Mucosa of descending colon (tissue), 3 donors: ENCODE data around the gene NRL. TPM values are rescaled to one million over a fixed set of nuclear protein-coding genes. Genes with fewer than 3 reads are reported as not detected.
A peak's percentile ranks its signal among the peaks of the same experiment; 100 is the strongest.

Experiments used
- ATAC-seq: fragments of 200-7000 bp; cut with Tn5 transposase; one replicate; pipeline ENCODE4 v1.9.1; 2020; ENCODE audit warnings: mild to moderate bottlenecking, moderate library complexity
- DNase-seq, 3 donors: peaks; one replicate each; pipeline ENCODE4 v3.0.0-alpha.2; 2020
- H3K36me3 ChIP-seq: fragments of 200-600 bp; one replicate; pipeline ENCODE4 v1.8.0; 2021; ENCODE audit warnings: low read depth, mild to moderate bottlenecking
- H3K4me1 ChIP-seq: fragments of 200-600 bp; one replicate; pipeline ENCODE4 v1.8.0; 2021; ENCODE audit warnings: low read depth, mild to moderate bottlenecking
- H3K4me3 ChIP-seq: fragments of 200-600 bp; one replicate; pipeline ENCODE4 v1.8.0; 2021; ENCODE audit warnings: mild to moderate bottlenecking
- H3K9me3 ChIP-seq: fragments of 200-600 bp; one replicate; pipeline ENCODE4 v1.8.0; 2021; ENCODE audit warnings: mild to moderate bottlenecking
- CTCF ChIP-seq: fragments of 200-600 bp; IDR thresholded peaks from one replicate; pipeline ENCODE4 v1.8.0; 2022; ENCODE audit warnings: antibody characterized with exemption, mild to moderate bottlenecking
- intact Hi-C, 2 donors: fragments of 100-400 bp; cut with DNase I in 1 of 2; cut with micrococcal nuclease in 1 of 2; formaldehyde crosslinking; loops; one replicate each; pipeline versions ENCODE4 v1.11.0 to v1.11.1; 2022; cut with DNase I, micrococcal nuclease
- total RNA-seq, 3 donors: library from RNA; stranded (reverse); fragmentation: NEBNext Ultra II Directional in 2 of 3; extraction: Animal tissue kit (Norgen Biotek cat#: 25700) in 2 of 3; gene quantifications; one replicate each; pipeline versions ENCODE4 v1.2.1 to v1.2.4, GENCODE V29; 2021 to 2023
- donor health status: DM: no; HTN: no; CAD: no; lungs with moderate emphysema.
- donor health status: DM: no; HTN: no; CAD: no.
- donor health status: DM: no; HTN: yes; CAD: no.

Gene NRL
- total RNA-seq, 3 donors from 2014 or later, result 2.3 to 4.5 (median 2.8) TPM

GRCh38 chr14:24132061-24132685 is 17.4 kb upstream of the NRL start:
- intact Hi-C loops, result no loop called here
- ATAC-seq (no peak), DNase-seq (peak in 1 of 3 donors; percentile 65)
- no peak overlapping the region for H3K4me3 ChIP-seq
- H3K4me1 ChIP-seq, result peaks cover 6% of the 10 kb centered on the region
- no peaks in the 10 kb centered on the region for H3K9me3 ChIP-seq
- TF ChIP-seq CTCF, result no peak
- no peaks in the 10 kb centered on the region for H3K36me3 ChIP-seq

GRCh38 chr14:24131549-24131966 is 16.8 kb upstream of the NRL start:
- H3K4me1 ChIP-seq, result peaks cover under 1% of the 10 kb centered on the region
- intact Hi-C loops, result no loop called here
- TF ChIP-seq CTCF, result no peak
- DNase-seq (no peak), ATAC-seq (no peak)
- no peaks in the 10 kb centered on the region for H3K9me3 ChIP-seq
- no peak overlapping the region for H3K4me3 ChIP-seq
- H3K36me3 ChIP-seq, result no peaks in the 10 kb centered on the region

- H3K9me3 ChIP-seq, result no peaks in the 10 kb centered on the region
These were observed 16.2 kb upstream of the NRL start for GRCh38 chr14:24130717-24131548.

GRCh38 chr14:24130380-24130716 is 15.6 kb upstream of the NRL start, which contains the start of gene FITM1:
Gene FITM1, plus strand, starts transcription at chr14:24130659. Its CDS starts 905 bp downstream, at chr14:24131564.
- no peak within 1 kb of the TSS for H3K4me3 ChIP-seq
- no peaks in the 10 kb centered on the region for H3K4me1 ChIP-seq
- intact Hi-C loops, result no loop called here
- no peaks in the 10 kb centered on the region for H3K36me3 ChIP-seq
- no peak for ATAC-seq
- no peak for TF ChIP-seq CTCF
- no peak for DNase-seq
- no peaks in the 10 kb centered on the region for H3K9me3 ChIP-seq

More at GRCh38 chr14:24130717-24131548, 16.2 kb upstream of the NRL start:
- intact Hi-C loops, result no loop called here
- TF ChIP-seq CTCF, result no peak
- DNase-seq, result no peak
- ATAC-seq, result no peak
- Histone ChIP-seq H3K4me3 (no peak overlapping the region), H3K36me3 (no peaks in the 10 kb centered on the region), H3K4me1 (no peaks in the 10 kb centered on the region)

GRCh38 chr14:24129410-24129998 is 14.8 kb upstream of the NRL start:
- no peak overlapping the region for H3K4me3 ChIP-seq
- intact Hi-C loops, result no loop called here
- ATAC-seq, result no peak
- TF ChIP-seq CTCF, result no peak
- DNase-seq, result no peak
- H3K36me3 ChIP-seq, result no peaks in the 10 kb centered on the region
- H3K9me3 ChIP-seq, result no peaks in the 10 kb centered on the region
- H3K4me1 ChIP-seq, result no peaks in the 10 kb centered on the region
